NCI-H1105 treated with DMSO at 0.1 percent for 48 hours (cell line): Measurements from ENCODE around the gene NRP2.

Experiments used
- DNase-seq: peaks from one replicate; lab custom pipeline; 2025; lab: John Stamatoyannopoulos, UW

NRP2 gene

DNA sequence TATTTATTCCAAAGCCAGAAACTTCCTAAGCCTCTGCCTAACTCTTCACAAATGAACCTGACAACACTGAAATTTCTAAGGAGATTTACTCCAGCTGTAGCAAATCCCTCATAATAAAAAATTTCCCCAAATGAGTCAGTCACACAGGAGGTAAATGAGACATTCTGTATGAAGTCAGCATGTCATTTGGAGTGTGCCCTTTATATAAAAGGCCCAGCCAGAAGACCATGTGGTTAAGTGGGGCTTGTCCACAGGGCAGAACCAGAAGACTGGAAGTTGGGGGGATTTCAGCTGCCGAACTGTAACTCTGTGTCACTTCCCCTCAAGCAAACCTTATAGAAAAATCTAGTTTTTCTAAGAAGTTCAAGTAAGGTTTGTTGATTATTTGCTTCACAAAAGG lies 30.2 kb downstream of the NRP2 start:
- DNase-seq, result no peak

DNA sequence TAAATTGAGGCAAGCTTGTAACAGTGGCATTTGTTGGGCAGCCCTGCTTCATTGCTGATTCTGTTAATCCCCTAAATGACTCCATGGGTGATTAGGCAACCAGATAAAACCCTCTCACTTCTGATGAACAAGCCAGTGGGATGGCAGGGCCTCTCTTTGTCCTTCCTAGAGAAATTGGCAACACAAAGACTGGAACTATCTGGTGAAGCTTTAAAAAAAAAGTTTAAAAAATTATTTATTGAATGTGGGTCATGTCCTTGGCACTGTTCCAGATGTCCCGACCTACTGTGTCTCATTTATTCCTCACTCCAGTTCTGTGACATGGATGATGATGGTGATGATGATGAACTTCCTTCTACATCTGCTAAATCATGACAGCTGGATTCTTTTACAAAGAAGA lies 30.8 kb downstream of the NRP2 start:
- no peak for DNase-seq

DNA sequence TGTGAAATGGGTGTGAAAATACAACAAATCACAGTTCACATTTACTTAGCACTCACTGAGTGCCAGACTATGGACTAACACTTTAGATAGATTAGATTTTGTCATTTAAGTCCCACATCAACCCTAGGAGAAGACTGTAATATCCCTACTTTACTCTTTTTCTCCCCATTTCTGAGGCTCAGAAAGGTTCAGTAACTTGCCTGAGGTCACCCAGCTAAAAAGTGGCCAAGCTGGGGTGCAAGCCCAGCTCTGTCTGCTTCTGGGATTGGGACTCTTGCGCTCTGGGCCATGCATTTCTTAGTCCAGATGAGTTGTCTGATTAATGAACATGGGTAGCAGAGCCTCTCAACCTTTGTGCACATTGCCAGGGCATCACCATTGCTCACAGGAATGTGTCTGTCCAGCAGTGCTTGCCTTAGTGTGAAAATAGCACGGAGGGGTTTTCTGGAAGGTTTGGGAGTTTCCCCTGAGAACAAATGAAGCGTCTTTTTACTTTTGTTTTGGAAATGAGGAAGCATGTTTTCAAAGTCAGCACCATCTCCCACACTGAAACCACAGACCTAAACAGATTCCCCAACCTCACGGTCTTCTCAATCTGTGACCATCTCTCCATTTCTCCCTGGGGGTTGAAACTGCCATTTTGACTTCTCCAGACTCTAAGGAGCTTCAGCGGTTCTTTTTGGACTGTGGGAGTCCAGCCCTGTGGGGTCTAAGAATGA lies 31.9 kb downstream of the NRP2 start:
- no peak for DNase-seq

DNA sequence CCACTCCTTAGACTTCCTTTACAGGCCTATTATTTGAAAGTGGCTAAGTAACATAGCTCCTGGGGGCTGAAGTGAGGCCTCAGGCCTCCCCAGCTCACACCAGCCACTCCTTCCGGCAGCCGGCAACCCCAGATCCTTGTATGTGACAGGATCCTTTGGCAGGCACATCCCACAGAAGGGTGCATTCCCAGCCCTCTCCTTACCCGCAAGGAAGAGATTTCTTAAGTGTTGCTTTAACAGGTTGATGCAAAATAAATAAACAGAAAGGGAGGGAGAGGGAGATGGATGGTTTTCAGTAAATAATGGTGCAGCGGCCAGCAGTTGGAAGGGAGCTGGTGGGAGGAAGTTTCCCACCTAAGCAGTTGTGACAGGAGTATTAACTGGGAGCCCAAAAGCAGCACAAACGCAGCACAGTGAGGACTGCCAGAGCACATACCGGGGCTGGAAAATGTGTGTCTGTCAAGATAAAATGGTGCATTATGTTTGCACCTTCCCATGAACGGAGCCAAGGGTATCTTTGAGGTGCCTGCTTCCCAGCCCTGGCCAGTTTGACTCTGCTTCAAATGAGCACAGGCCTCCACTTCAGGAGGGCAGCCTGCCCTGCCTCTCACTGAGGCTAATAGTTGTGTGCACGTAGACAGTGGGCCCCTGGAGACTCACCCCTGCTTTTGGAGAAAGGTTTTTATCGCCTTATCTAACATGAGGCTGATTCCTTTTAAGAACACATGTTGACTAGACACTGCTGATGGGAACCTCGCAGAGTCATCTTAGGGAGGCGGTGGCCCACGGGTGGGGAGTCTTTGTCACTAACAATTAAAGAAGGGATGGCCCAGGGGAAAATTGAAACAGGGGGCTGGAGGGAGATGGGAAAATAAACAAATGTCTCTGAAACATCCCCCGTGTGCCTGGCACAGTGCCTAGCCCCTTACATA lies 32.8 kb downstream of the NRP2 start:
- no peak for DNase-seq

DNA sequence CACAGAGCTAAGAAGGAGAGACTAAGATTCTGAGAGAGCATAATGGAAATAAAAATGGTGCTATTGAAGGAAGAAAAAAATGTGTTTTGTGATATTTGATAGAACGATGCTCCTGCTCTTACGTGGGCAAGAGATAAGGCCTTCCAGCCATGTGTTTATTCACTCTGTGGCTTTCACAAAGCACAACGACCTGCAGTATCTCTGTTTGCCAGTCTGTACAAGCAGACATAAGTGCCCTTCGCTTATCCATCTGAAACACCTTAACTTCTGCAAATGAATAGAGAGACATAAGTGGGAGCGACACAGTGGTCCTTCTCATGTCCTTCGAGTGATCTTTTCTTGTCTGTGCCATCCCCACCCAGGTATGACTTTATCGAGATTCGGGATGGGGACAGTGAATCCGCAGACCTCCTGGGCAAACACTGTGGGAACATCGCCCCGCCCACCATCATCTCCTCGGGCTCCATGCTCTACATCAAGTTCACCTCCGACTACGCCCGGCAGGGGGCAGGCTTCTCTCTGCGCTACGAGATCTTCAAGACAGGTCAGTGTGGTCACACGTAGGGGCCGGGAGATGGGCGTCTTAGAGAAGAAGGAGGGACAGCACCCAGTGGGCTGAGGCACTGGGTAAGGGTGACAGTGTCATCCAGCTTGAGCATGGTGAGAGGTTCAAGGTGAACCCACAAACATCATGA lies 33.7 kb downstream of the NRP2 start:
- no peak for DNase-seq

DNA sequence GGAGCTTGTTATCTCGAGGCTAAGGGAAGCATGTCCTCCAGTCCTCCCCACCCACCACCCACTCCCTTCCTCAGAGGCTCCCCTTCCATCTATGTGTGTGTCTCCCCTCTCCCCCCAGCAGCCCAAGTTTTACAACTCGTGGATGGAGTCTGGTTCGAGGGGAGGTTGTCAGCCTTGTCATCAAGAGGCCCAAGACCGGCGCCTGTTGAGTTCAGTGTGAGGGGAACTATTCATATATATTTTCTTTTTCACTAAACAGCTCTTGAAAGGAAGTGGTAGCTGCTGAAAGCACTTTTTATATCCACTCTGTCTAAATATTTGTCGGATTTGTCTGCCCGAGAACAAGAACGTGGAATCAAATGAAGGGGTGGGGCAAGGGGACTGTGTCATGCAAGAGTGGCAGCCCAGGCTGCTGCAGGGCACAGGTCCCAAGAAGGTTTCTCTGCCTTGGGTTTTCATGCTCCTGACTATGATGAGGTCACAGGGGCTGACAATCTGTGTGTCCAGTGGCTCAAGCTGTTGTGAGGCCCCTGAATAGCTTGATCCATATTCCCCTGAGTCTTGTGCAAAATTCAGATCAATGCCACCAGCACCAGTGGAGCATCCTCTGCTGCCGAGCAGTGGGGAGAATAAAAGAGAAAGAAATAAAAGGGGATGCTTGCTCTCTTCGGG lies 35.0 kb downstream of the NRP2 start:
- DNase-seq, result no peak

DNA sequence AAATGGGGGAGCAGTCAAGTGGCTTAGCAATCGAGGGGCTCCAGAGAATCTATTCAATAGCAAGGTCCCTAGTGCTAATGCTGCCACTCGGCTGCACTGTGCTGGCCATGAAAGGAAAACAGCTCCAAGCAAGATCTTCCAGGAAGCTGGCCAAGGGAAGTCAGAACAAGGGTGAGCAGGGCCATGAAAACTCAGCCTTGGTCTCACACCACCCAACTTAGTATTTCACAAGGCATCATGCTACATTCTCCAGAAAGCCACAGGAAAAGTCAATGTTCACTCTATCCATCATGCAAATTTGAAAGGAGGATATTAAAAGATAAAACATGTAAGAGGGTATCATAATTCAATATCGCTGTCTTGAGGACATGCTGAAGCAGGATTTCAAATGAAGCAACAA lies 35.7 kb downstream of the NRP2 start:
- no peak for DNase-seq

DNA sequence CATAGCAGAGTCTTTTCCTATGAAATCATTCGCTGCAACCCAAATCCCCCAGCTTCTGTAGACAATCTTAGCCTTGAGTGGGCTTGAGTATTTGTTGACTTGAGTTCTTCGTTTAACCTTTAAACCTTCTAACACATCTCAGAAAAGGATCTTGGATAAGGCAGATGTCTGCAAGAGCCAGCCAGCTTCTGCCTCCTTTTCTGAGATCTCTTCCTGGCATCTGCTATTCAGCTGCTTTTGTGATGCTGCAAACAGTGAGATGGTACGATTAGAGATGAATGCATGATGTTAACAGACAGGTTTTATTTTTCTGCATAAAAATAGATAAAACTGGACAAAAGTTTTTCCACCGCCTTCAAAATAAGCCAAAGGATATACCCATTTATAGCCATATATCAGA lies 37.5 kb downstream of the NRP2 start:
- DNase-seq, result no peak

DNA sequence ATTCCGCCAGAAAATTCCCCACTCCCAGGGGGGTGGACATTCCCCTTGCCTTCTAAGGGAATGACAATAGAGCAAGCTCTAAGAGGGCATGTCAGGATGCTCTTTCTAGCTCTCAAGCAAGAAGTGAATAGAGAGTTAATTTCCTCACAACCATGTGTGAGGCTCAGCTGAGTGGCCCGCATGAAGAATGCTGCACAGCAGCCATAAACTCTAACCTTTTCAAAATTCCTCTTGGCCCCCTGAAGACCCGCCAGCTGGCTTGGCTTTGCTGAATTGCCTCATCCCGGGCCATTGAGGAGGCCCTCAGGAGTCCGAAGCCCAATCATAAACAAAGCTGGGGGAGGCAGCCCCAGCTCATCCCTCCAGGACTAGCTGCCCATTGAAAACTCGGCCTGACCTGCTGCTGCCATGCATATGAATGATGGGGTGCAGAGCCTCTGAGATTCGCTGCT lies 38.2 kb downstream of the NRP2 start:
- DNase-seq, result no peak

DNA sequence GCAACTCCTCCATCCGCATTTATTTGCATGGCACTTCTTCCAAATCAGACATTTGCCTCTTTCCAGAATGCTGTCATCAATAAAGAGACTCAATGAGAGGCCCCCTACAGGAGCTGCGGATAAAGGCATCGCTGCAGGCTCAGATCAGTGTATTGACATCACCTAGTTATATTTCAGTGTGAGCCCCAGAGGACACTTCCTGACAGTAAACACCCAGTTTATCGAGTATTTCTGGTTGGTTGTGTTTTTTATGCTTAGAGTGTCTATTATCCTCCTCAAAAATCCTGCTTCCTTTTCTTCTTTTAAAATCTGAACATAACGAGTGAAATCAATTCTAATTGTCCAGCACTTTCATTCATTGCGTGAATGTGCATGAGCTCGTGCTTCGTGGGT lies 38.8 kb downstream of the NRP2 start:
- DNase-seq, result no peak

DNA sequence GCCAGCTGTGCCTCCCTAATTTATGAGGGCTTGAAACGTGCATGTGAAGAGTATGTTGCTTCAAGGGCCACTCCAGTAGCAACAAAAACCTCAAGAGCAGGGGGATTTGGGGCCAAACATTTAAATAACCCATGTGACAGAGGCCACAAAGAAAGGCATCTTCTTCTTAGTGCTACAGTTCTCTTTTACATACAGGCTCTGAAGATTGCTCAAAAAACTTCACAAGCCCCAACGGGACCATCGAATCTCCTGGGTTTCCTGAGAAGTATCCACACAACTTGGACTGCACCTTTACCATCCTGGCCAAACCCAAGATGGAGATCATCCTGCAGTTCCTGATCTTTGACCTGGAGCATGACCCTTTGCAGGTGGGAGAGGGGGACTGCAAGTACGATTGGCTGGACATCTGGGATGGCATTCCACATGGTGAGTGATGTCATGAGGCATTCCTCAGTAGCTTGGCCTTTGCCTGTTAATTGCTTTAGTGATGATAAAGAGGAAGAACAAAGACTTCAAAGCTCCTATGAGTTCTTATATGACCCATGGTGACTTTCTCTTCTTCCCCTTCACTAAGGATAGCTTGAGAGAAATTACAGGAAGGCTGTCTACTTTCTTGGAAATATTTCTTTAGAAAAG lies 40.1 kb downstream of the NRP2 start:
- peak; percentile 53 for DNase-seq

DNA sequence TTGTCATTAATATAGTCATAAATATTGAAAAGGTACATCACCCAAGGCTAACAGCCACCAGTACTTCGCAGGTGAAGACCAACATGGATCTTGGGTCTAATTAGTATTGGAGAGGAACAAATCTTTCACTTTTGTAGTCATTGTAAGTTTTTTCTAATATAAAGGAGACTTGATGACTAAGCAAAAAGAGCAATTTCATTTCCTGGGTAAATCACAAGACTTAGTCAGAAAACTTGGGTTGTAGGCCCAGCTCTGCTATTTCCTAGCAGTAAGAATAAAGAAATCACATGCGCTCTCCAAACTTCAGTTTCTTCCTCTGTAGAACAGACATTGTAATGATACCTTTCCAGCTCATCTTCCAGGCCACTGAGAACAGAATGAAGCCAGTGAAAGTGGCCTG lies 40.9 kb downstream of the NRP2 start:
- DNase-seq, result no peak

DNA sequence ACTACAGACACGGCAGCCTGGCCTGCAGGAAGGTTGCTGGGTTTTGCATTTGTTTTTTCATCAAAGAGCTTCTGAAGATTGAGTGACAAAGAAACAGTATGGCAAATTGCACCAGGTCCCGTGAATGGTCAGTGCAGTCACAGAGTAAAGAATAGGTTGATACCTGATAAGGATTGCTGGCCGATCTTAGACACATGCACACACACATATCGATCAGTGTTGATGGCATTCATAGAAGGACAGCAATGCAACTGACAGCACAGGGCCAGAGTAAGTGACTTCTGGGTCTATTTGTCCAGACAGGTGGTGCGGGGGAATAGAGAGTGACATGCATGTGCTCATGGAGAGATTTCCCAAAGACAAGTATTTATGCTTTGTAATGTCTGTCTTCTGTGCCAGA lies 42.8 kb downstream of the NRP2 start:
- no peak for DNase-seq

DNA sequence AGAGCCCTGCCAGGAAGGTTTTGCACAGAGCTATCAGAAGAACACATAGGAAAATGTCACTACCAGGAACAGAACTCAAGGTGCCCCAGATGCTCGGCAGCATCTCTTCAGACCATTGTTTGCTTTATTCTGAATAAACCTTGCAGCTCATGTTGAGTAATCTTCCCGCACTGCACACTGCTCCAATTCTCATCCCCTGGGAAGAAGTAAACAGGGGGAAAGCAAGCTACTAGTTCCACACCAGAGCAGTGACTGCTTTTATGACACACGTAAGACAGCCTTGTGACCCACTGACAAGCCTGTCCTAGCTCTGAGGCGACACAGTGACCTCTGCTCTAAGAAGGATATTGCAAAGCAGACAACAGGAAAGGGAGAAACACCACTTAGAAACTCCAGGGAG lies 44.2 kb downstream of the NRP2 start:
- DNase-seq, result no peak

DNA sequence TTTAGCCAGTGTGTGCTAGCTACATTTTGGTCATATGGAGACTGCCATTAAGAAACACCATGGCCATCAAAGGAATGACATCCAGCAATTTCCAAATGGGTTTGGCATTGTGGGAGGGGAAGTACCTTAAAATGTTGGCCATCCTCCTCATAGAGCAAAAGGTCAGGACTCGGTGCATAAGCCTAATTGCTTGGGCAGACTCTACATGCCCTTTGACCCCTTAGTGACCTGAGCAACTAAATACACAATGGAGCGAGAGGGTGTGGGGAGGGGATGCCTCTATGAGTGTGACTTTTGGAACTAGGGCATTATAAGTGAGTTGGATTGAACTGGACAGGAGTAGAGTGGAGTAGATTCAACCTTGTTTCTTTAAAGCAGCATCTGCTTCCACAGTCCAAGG lies 44.9 kb downstream of the NRP2 start:
- DNase-seq, result no peak

DNA sequence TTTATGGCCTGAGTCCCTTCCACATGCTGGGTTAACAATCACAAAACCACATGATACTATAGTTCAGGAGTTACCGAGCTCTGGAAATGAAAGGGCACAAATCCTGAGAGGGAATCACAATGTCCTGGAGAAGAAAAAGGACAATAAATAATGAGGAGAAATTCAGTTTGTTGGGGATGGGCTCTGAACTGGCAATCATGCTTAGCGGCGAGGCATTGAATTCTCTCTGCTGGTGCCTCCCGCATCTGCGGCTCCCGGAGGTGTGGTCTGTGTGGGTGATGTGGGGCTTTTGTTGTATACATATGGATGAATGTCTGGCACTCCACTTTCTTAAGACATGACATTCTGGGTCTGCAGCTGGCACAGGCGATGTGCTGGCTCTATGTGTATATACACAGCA lies 46.1 kb downstream of the NRP2 start:
- DNase-seq, result no peak

DNA sequence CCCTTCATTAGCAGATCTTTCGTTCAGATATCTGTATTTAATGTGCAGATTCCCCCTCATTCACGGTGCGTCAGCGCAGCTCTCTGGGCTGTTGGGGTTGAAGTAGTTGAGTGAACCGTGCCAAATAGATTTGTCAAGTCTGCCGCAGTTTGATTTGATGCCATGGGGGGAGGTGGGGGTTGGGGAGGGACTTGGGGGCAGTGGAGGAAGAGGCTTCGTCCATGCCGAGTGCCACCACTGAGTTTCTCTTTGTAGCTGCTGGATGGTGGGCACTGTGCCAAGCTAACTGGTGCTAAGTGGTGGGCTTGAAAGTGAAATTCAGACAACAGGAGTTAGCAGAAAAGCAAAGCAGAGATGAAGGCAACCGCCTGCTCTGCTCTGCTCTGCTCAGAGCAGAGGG lies 47.9 kb downstream of the NRP2 start:
- peak; percentile 82 for DNase-seq

DNA sequence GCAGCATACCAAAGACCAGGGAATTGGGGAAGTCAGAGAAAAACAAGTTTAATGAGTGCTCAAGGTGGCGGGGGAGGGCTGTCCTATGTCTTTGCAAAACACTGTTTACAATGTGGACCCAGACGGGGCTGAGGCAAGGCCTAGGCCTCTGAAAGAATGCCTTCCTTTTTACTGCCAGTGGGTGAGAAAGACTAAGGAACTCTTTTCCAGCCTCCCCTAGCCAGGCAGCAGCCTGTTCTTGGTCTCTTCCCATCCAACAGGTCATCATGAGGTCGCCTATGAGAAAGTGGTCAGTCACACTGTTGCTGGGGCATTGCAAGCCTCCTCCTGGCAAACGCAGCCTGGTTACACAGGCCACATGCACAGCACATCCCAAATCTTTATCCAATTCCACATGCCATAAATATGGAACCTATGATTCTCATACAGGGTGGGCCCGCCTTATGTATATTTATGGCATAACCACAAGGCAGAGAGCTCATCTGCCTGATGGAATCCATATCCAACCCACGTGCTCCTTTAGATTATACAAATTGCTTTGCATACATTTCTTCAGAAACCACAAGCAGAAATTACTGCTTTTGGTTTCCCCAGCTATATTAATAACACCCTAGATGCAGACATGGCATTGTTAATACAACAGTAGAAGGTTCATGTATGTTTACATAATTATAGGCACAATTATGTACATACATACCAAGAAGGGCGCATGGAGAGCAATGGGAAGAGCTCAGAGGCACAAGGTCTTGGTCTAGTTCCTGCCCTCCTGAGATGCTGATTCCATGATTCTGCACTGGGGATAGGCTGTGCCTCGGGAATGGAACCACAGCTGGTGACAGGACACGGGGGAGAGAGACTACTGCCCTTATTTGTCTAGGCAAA lies 48.6 kb downstream of the NRP2 start:
- no peak for DNase-seq

DNA sequence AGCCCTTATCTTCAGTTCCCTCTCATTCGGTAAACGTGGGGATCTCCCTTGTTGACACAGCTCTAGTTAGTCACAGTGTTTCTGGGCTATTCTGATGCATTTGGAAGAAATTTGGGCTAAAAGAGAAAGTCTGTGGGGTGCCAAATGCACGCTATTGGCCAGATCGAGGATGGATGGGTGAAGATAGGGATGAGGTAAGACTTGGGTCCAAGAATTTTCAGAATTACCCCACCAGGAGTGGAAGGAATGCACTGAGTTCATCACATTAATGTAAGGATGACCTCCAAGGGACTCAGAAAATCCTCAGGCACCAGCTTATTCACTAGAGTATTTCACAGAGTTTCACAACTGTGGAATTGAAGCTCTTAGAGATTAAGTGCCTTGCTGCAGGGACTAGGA lies 49.3 kb downstream of the NRP2 start:
- DNase-seq, result no peak

DNA sequence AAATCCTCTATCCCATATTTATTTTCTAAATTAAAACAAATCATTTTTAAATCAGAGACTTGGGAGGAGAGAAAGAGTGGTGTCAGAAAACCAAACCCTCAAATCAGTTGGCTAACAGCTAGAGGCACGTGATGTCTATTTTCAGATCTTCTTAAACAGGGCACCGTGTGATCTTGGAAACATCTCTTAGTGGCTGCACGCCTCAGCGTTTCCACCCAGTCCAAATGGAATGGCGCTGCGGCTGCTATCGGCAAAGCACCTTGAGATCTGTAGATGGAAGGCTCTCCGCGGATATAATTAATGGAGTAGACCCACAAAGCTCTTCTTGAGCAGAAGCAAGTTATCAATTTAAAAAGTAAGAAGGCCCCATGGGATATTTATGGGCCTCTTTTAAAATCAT lies 50.0 kb downstream of the NRP2 start:
- no peak for DNase-seq

DNA sequence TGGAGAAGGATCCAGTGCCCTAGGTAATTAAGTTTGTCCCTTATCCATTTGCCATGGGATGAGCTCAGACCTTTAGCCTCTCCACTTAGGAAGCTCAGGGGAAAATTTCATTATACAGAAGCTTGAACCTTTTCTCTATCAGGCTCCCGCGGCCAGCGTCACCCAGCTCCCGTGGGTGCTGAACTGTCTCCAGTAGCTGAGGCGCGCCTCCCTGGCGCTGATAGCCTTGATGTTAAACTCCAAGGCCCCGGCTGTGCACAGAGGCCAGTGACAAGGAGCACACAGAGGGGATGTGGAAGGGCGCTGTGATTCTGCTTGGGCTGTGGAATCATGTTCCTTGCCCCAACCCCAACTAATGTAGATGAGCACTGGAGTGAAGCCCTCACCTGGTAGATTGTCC lies 50.8 kb downstream of the NRP2 start:
- DNase-seq, result no peak
